WI38 (cell line): ENCODE measurements around the gene ZBTB25.

Experiments
- H3K4me3 ChIP-seq: 2 replicates; pipeline ENCODE4 v1.5.1; 2011; ENCODE audit warnings: low read depth, mild to moderate bottlenecking, control low read depth, low read length
- CTCF ChIP-seq: IDR thresholded peaks from 2 replicates; pipeline ENCODE4 v1.5.1; 2012; ENCODE audit warnings: low read depth, mild to moderate bottlenecking, control low read depth, low read length

The ZBTB25 gene

GRCh38 chr14:64493455-64493854 lies 10.2 kb downstream of the ZBTB25 start:
- no peak for TF ChIP-seq CTCF
- no peak overlapping the region for H3K4me3 ChIP-seq

- no peak overlapping the region for H3K4me3 ChIP-seq
- TF ChIP-seq CTCF = no peak
Observed at GRCh38 chr14:64491637-64492036, 12.0 kb downstream of the ZBTB25 start.

GRCh38 chr14:64488590-64489099 lies 15.0 kb downstream of the ZBTB25 start:
- TF ChIP-seq CTCF = no peak
- H3K4me3 ChIP-seq = no peak overlapping the region

- H3K4me3 ChIP-seq = no peak overlapping the region
- TF ChIP-seq CTCF = no peak
Observed at GRCh38 chr14:64478634-64479250, 24.9 kb downstream of the ZBTB25 start.

- TF ChIP-seq CTCF = no peak
Observed at GRCh38 chr14:64476438-64476837, 27.2 kb downstream of the ZBTB25 start.

GRCh38 chr14:64475585-64476273 lies 27.9 kb downstream of the ZBTB25 start:
- no peak overlapping the region for H3K4me3 ChIP-seq
- TF ChIP-seq CTCF = no peak

More at GRCh38 chr14:64476438-64476837, 27.2 kb downstream of the ZBTB25 start:
- no peak overlapping the region for H3K4me3 ChIP-seq

GRCh38 chr14:64474698-64475097 lies 28.9 kb downstream of the ZBTB25 start:
- no peak for TF ChIP-seq CTCF
- no peak overlapping the region for H3K4me3 ChIP-seq
